Dendritic cell treated with granulocyte-macrophage colony-stimulating factor and Interleukin-4, amounts not matched to agents 40 ng/mL and 50 ng/mL, for 4 days (primary cell): Measurements from ENCODE around the gene RBFOX2.
"Not testable (repeated sequence)": the region's sequence is repeated elsewhere in the genome, so short reads cannot be mapped to it uniquely, and the experiment has no call there.

Experiments used
- H3K27ac Mint-ChIP-seq: one replicate; pipeline ENCODE4 v1.8.0; 2022; ENCODE audit warnings: mild to moderate bottlenecking, mixed read lengths
- H3K27me3 Mint-ChIP-seq: one replicate; pipeline ENCODE4 v1.8.0; 2022; ENCODE audit warnings: mild to moderate bottlenecking, mixed read lengths
- H3K36me3 Mint-ChIP-seq: one replicate; pipeline ENCODE4 v1.8.0; 2022; ENCODE audit warnings: low read depth, mixed read lengths
- H3K4me1 Mint-ChIP-seq: one replicate; pipeline ENCODE4 v1.8.0; 2022; ENCODE audit warnings: low read depth, mixed read lengths
- H3K4me3 Mint-ChIP-seq: one replicate; pipeline ENCODE4 v1.8.0; 2022; ENCODE audit warnings: mild to moderate bottlenecking, moderate library complexity, mixed read lengths
- H3K9me3 Mint-ChIP-seq: one replicate; pipeline ENCODE4 v1.8.0; 2022; ENCODE audit warnings: mixed read lengths
- intact Hi-C: fragments of 100-400 bp; cut with micrococcal nuclease; formaldehyde crosslinking; loops from one replicate; pipeline ENCODE4 v1.15.0; 2022

Gene RBFOX2

DNA sequence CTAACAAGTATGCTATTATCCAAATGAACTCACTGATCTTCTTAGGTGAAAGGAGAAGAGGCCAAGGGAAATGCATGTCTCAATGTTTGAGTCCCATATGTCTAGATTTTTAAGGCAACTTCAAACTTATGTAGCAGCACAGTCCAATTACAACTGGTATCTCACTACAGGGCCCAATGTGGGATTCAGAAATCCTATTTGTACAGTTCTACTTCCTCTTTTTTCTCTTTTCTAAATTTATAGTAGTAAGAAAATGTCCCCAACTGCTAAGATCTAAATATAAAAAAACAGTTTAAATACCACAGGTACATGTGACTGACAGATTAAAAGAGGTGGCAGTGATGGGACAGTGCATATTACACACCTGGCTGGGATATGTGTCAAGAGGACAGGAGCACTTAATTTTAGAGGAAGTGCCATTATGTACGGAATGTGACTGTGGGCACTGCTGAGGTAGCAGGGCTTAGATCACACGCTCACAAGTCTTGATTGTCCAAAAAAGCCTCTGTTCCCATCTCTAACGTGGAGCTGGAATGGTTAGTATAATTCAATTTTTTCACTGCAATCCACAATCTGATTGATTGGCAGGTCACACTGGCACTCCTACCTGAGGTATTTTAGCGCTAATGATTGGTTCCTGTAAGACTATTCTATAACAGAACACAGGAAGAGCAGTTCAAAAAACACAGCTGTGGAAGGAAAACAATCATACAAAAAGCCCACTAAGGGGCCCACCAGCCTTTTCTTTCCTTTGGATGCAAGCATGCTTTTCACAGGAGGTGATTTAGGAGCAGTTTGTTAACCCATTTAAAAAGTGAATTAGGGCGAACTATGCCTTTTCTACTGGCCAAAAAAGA is 276.4 kb downstream of the RBFOX2 start:
- Mint-ChIP-seq H3K9me3 (no peaks in the 10 kb centered on the region), H3K27me3 (no peaks in the 10 kb centered on the region), H3K27ac (no peak overlapping the region), H3K36me3 (no peaks in the 10 kb centered on the region), H3K4me1 (peaks cover 6% of the 10 kb centered on the region), H3K4me3 (no peak overlapping the region)
- intact Hi-C loops, result no loop called here

DNA sequence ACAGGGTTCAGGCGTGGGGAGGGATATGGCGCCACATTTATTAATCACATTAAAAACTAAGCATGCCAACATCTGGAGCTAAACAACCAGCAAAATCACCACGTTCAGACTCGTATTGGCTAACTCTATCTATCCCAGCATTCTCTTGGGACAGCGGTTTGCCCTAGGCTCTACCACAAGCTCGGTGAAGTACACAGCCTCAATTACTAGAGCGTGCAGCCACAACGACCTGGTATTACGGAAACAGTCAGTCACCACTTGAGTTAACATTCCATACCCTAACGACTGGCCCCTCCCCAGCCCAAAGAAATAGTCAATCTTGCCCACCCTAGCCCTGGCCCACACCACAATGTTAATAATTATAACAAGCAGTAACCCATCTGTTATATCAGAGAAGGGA is 278.8 kb downstream of the RBFOX2 start:
- H3K9me3 Mint-ChIP-seq, result no peaks in the 10 kb centered on the region
- H3K4me3 Mint-ChIP-seq, result no peak overlapping the region
- no peaks in the 10 kb centered on the region for H3K36me3 Mint-ChIP-seq
- intact Hi-C loops, result no loop called here
- no peaks in the 10 kb centered on the region for H3K27me3 Mint-ChIP-seq
- peaks cover 6% of the 10 kb centered on the region for H3K4me1 Mint-ChIP-seq
- H3K27ac Mint-ChIP-seq, result no peak overlapping the region

DNA sequence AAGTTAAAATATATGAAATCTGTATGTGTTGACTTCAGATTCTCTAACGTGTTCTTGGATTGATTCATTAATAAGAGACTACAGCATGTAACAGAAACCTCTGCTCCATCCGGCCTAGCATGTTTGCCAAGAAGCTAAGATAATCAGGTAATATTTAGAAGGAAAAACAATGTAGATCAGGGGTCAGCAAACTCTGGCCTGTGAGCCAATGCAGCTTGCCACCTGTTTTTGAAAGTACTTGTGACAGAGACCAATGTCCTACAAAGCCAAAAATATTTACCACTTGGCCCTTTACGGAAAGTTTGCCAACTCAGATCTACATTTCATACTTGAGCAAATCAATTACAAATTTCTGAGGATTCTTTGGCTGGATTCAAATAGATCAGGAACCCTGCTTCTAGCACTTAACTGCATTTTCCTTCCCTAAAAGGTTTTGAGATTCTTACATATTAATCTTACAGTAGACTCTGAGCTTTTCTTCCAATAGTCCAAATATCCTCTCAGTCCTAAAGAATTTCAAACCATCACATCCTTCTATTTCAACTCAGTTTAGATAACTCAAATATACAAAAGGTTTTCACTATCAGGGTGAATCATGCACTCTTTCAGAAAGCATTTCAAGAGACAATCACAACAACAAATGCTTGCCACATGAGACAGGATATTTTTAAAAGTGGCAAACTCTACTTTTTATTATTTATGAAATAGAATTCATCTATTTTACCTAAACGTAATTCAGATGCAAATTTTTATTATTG is 281.5 kb downstream of the RBFOX2 start:
- H3K36me3 Mint-ChIP-seq, result no peaks in the 10 kb centered on the region
- H3K27me3 Mint-ChIP-seq, result no peaks in the 10 kb centered on the region
- peaks cover under 1% of the 10 kb centered on the region for H3K4me1 Mint-ChIP-seq
- no peak overlapping the region for H3K4me3 Mint-ChIP-seq
- intact Hi-C loops, result no loop called here
- no peaks in the 10 kb centered on the region for H3K9me3 Mint-ChIP-seq
- no peak overlapping the region for H3K27ac Mint-ChIP-seq

DNA sequence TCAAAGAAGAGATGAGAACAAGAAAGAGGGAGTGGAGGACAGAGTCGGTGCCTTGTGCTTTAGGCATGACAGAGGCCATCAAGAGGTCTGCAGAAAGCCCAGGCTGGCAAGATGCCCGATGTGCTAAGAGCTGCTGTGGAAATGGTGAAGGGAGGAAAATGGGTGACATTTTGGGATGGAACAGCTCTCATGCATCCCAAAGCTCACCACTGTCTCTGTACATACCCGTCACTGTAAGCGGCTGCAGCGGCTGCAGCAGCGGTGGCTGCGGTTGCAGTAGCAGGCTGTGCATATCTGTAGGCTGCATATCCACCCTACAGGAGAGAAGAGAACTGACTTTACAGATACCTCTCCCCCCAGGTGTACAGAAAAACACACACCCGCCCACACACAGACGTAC is 282.4 kb downstream of the RBFOX2 start:
- H3K4me3 Mint-ChIP-seq, result no peak overlapping the region
- H3K9me3 Mint-ChIP-seq, result no peaks in the 10 kb centered on the region
- no peak overlapping the region for H3K27ac Mint-ChIP-seq
- H3K27me3 Mint-ChIP-seq, result no peaks in the 10 kb centered on the region
- H3K4me1 Mint-ChIP-seq, result no peaks in the 10 kb centered on the region
- intact Hi-C loops, result no loop called here
- H3K36me3 Mint-ChIP-seq, result no peaks in the 10 kb centered on the region

DNA sequence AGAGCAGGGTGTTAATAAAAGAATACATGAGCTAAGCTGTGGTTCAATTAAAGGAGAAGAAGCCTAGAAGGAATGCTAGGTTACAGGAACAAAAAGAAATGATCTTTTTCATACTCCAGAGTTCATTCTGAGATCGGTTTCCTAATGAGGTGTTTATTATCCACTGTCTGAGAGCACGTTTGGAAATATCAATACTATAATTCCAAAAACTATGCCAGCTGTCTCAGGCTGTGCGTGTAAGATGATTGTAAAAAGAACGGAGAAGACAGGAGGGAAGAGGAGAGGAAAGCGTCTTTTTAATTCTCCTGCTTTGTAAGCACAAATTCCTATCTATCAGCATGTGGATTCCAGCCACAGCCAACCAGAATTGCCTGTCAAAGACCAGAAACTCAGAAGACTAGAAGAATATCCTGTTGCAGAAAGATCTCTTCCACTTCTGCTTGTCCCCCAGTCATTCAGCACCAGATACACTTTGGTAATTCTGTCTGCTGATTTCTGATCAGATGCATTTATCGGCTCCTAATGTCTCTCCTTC is 285.2 kb downstream of the RBFOX2 start:
- no peak overlapping the region for H3K27ac Mint-ChIP-seq
- intact Hi-C loops, result no loop called here

DNA sequence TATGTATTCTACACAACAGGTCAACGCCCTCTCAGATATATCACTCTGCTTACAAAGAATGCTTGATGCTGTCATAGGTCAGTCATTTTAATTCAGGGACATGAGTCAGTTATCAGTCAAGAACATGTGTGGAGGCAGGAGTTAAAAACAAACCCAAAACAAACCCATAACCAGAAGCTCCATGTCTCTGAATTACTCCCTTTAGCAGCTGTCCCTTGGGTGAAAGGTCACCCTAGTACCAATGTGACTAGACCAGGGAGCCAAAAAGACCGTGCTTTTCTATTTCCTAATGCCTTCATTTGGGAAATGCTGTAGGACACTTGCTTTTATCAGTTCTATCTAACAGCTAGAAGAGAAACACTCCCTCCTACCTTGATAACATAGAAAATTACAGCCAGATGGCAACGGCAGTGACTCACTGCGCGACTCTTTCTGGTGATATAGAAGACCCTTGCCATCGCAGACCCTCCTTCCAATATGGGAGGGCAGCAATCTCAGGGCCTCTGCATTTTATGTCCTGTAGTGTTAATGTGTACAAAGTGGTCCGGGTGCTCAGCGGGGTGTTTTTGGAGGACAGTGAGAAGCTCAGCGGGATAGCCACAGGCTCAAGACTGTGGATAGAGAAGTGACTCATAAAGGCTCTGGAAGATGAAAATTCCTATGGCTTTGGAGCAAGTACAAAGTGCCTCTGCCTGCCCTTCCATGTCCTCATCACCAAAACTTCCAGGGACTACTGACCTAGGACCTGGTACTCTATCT is 286.1 kb downstream of the RBFOX2 start:
- Mint-ChIP-seq H3K4me3 (no peak overlapping the region), H3K27ac (no peak overlapping the region), H3K4me1 (no peaks in the 10 kb centered on the region), H3K27me3 (no peaks in the 10 kb centered on the region), H3K36me3 (no peaks in the 10 kb centered on the region), H3K9me3 (no peaks in the 10 kb centered on the region)
- intact Hi-C loops, result no loop called here

More for the DNA sequence above, 285.2 kb downstream of the RBFOX2 start:
- Mint-ChIP-seq H3K4me1 (no peaks in the 10 kb centered on the region), H3K4me3 (no peak overlapping the region), H3K36me3 (no peaks in the 10 kb centered on the region), H3K9me3 (no peaks in the 10 kb centered on the region), H3K27me3 (no peaks in the 10 kb centered on the region)

DNA sequence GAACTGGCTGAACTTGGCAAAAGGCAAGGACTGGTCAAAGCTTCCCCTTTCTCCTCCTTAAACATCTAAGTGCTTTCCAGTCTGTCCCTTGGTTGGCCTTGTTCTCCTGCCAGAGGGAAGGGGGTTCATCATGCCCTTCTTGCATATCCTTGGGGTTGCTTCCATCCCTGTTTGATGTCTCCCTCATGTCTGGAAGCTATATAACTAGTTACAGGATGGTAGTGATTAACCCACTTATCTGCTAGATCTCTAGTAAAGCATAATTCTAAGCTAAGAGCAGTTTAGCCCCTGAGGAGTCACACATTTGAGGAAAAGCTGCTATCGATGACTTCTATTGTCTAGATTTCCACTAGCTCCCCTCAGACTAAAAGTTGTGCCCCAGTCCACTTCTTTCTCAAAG is 288.0 kb downstream of the RBFOX2 start:
- no peaks in the 10 kb centered on the region for H3K27me3 Mint-ChIP-seq
- H3K27ac Mint-ChIP-seq, result no peak overlapping the region
- H3K4me1 Mint-ChIP-seq, result no peaks in the 10 kb centered on the region
- no peaks in the 10 kb centered on the region for H3K36me3 Mint-ChIP-seq
- intact Hi-C loops, result no loop called here
- H3K9me3 Mint-ChIP-seq, result no peaks in the 10 kb centered on the region
- H3K4me3 Mint-ChIP-seq, result no peak overlapping the region

DNA sequence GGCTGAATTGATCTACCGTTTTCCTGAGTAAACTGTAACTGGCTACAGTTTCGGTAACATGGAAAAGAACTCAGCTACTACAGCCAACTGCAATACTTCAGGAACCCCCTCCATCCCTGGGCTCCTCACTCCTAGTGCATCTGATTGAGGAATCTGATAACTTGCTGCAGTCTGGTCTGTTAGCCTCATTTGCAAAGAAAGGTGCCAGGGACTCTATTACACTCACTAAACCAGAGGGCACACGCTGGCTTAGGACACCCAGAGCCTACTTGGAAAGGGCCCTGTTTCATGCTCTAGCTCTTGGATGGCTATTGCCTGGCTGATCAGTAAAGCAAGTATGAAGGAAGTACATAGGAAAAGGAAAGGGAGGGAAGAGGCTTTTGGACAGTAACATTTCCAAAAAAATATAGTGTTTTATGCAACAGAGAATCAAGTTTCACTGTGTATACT is 288.7 kb downstream of the RBFOX2 start:
- Mint-ChIP-seq H3K4me1 (no peaks in the 10 kb centered on the region), H3K36me3 (no peaks in the 10 kb centered on the region), H3K27ac (no peak overlapping the region), H3K9me3 (no peaks in the 10 kb centered on the region), H3K27me3 (no peaks in the 10 kb centered on the region), H3K4me3 (no peak overlapping the region)
- intact Hi-C loops, result no loop called here

DNA sequence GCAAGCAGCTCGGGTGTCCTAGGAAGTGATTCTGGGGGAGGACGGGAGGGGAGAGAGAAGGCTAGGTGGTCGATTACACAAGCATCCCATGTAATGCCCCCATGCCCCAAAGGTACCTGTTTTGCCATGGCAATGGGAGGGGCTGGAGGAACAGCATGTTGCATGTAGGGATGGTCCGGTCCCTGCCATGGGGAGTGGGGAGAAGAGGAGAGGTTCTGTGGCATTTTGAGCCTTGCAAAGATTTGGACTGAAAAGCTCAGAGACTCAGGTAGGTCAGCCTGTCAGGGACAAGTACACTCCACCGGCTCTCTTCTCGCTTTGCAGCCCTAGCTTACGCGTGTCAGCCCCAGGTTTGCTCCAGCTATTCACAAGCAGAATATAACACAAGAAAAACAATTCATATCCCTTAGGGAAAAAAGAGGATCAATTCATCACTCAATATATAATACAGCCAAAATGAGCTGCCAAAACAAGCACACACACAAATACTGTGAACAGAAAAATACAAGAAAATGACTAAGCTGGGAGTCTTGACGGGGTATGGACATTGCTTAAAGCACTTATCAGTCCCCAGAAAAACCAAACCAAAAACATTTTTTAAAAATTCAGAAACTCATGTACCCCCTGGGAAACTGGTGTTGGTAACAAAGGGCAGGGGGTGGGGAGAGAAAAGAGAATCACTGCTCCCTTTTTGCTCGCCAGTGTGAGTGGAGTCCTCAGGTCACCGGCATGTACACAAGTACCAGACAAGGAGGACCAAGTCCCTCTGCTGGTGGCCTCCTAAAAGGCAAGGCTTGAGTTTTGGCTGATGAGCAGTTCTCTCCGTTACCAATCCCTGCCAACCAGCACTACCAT is 289.3 kb downstream of the RBFOX2 start:
- no peaks in the 10 kb centered on the region for H3K36me3 Mint-ChIP-seq
- H3K27me3 Mint-ChIP-seq, result no peaks in the 10 kb centered on the region
- no peak overlapping the region for H3K27ac Mint-ChIP-seq
- H3K4me3 Mint-ChIP-seq, result no peak overlapping the region
- no peaks in the 10 kb centered on the region for H3K4me1 Mint-ChIP-seq
- intact Hi-C loops, result no loop called here
- no peaks in the 10 kb centered on the region for H3K9me3 Mint-ChIP-seq

DNA sequence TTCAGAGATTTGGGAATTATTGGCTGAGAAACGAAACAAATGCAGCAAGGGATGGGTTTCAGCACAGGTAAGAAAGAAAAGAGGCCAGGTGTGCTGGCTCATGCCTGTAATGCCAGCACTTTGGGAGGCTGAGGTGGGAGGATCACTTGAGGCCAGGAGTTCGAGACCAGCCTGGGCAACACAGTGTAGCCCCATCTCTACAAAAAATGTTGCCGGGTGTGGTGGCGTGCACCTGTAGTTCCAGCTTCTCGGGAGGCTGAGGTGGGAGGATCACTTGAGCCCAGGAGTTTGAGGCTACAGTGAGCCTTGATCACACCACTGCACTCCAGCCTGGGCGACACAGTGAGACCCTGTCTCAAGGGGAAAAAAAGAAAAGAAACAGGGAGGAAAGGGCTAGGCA is 290.7 kb downstream of the RBFOX2 start:
- H3K9me3 Mint-ChIP-seq, H3K36me3 Mint-ChIP-seq, H3K27ac Mint-ChIP-seq, intact Hi-C loops, H3K4me1 Mint-ChIP-seq, H3K27me3 Mint-ChIP-seq, H3K4me3 Mint-ChIP-seq: not testable (repeated sequence)

DNA sequence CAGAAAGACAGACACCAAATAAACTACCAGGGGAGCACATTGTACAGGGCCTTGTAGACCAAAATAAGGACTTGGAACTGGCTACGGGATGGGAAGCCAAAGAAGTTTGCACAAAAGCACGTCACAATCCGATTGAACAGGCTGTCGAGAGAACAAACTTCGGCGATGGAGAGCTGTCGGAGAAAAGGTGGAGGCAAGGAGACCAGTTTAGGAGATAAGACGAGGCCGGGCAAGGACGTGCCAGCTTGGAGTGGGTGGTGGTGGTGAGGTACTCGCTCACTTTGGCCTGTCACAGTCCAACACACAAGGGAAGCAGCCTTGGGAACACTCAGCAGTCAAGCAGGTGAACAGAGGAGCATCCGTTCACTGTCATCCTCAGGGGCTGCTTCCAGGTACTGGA is 291.9 kb downstream of the RBFOX2 start:
- Mint-ChIP-seq H3K9me3 (no peaks in the 10 kb centered on the region), H3K36me3 (no peaks in the 10 kb centered on the region), H3K4me3 (no peak overlapping the region), H3K27ac (no peak overlapping the region), H3K4me1 (no peaks in the 10 kb centered on the region), H3K27me3 (no peaks in the 10 kb centered on the region)
- intact Hi-C loops, result no loop called here

DNA sequence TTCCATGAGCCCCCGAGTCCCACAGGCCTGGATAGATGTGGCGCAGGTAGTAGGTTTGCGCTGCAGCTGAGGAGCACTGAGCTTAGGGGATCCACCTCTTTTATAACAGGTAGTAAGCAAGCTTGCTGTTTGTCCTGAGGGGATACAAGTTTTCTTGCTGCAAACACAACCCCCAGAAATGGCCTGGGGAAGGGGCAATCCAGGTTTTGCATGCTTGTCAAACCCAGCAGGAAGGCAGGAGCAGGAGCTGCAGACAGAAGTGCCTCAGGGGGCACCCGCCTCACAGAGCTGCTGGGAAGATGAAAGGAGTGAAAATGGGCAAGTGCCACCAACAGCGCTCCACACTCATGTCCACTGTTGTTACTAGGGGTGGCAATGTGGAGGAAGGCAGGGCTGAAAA is 292.5 kb downstream of the RBFOX2 start:
- intact Hi-C loops, result no loop called here
- no peaks in the 10 kb centered on the region for H3K36me3 Mint-ChIP-seq
- H3K4me3 Mint-ChIP-seq, result no peak overlapping the region
- no peaks in the 10 kb centered on the region for H3K9me3 Mint-ChIP-seq
- H3K27ac Mint-ChIP-seq, result no peak overlapping the region
- peaks cover 1% of the 10 kb centered on the region for H3K27me3 Mint-ChIP-seq
- H3K4me1 Mint-ChIP-seq, result no peaks in the 10 kb centered on the region

DNA sequence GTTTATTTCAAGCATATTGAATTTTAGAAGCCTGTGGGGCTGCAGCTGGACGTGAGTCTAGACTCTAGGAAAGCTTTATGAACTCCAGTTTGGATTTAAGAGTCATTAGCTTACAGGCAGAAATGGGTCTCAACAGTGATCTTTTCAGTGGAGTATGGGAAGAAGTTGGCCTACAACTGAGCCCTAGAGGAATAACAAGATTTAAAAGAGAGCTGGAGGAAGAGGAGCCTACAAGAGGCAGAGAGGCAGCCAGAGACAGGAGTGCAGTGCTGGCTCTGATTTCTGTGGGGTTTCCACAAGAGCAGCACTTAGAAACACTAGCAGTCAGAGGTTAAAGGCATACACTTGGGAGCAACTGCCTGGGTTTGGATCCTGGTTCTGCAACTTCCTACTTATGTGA is 293.1 kb downstream of the RBFOX2 start:
- Mint-ChIP-seq H3K9me3 (no peaks in the 10 kb centered on the region), H3K27ac (no peak overlapping the region), H3K27me3 (peaks cover 4% of the 10 kb centered on the region), H3K4me1 (no peaks in the 10 kb centered on the region), H3K36me3 (no peaks in the 10 kb centered on the region), H3K4me3 (no peak overlapping the region)
- intact Hi-C loops, result no loop called here
